Stimulated activated CD8-positive, alpha-beta memory T cell treated with anti-CD3 and anti-CD28 coated beads, Interleukin-12 subunit alpha, Interleukin-12 subunit beta, amount 100 ng/mL, for 1 hour (primary cell): ENCODE measurements around the gene GLIS1.

Experiments
- DNase-seq: peaks from one replicate; pipeline ENCODE4 v3.0.0-alpha.2; 2020; ENCODE audit warnings: low read depth

GLIS1 gene

GRCh38 chr1:53678938-53679825 is 59.8 kb downstream of the GLIS1 start:
- no peak for DNase-seq

- DNase-seq: no peak
Measured at GRCh38 chr1:53678507-53678906, 60.5 kb downstream of the GLIS1 start.

GRCh38 chr1:53678046-53678445 is 60.9 kb downstream of the GLIS1 start:
- DNase-seq: no peak

- no peak for DNase-seq
Measured at GRCh38 chr1:53677486-53677885, 61.5 kb downstream of the GLIS1 start.

- no peak for DNase-seq
Measured at GRCh38 chr1:53672785-53673184, 66.2 kb downstream of the GLIS1 start.

GRCh38 chr1:53672243-53672642 is 66.7 kb downstream of the GLIS1 start:
- DNase-seq: no peak

DNA sequence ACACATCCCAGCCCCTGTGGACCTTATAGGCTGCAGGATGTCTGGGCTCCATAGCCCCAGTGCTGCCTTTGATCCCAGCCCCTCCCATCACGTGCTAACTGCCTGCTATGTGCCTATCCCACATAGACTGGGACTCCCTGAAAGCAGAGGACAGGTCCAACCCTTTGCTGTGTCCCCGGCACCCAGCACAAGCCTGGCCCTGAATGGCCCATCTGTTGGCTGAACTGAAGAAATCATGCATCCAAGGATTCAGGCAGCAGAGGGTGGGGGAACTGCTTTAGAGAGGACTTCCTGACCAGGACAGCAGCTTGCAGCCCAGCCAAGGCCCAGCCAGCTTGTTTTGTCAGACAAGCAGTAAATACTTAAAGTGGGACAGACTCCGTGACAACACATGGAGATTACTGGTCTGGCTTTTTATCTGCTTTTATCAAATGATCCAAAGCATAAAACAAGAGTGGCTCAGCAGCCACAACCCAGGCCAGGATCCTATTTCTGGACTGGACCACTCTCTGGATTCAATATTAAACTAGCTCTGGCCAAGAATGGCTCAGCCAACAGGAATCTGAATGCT is 69.3 kb downstream of the GLIS1 start:
- no peak for DNase-seq

DNA sequence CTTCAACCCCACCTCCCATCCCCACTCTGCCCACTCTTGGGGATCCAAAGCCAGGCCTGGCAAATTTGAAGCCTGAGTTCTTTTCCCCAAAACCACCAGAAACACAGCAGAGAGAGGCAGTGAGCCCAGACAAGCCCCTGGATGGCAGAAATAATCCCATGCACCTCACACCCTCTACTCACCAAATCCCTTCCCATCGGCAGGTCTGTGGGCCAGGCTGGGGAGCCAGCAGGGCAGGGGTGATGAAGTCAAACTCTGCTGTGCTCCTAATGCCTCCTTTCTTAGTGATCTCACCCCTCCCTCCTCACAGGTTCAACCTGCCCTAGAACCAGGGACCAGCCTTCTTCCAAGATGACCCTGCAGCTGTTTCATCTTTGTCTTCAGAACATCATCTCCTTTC is 72.4 kb downstream of the GLIS1 start:
- no peak for DNase-seq

- no peak for DNase-seq
Measured at GRCh38 chr1:53665996-53666395, 73.0 kb downstream of the GLIS1 start.

- DNase-seq: no peak
Measured at GRCh38 chr1:53663529-53664300, 75.2 kb downstream of the GLIS1 start.

DNA sequence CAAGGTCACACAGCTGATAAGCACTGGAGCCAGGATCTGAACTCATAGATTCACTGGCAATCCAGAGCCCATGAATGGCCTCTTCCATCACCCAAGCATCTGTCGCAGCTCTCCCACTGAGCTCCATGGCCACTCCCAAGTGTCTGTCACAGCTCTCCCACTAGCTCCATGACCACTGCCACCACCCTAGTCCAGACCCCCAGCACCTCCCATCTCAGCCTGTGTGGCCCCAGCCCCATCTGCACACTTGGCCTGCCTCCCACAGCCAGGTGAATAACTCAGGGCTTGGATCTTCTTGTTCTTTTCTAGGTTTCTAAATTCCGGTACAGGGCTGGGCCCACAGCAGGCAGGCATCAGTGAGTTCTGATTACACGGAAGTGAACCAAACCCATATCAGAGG is 76.0 kb downstream of the GLIS1 start:
- DNase-seq: no peak

DNA sequence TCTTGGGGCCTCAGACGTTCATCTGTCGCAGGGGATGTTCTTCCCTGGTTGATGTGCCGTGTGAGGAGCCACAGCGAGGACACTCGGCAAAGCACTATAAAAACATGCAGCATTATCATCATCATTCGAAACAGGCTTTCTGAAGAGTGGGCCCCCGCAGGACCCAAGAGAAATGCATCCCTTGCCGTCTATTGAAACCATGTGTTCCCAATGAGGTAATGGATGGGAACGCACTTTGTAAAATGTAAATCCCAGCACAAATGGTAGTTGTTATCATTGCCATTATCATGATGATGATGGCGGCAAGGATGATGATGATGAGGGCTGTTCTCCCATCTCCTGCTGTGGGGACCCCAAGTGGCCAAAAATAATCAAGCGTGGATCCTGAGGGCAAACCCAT is 76.8 kb downstream of the GLIS1 start:
- no peak for DNase-seq

GRCh38 chr1:53661496-53661895 is 77.5 kb downstream of the GLIS1 start:
- no peak for DNase-seq

DNA sequence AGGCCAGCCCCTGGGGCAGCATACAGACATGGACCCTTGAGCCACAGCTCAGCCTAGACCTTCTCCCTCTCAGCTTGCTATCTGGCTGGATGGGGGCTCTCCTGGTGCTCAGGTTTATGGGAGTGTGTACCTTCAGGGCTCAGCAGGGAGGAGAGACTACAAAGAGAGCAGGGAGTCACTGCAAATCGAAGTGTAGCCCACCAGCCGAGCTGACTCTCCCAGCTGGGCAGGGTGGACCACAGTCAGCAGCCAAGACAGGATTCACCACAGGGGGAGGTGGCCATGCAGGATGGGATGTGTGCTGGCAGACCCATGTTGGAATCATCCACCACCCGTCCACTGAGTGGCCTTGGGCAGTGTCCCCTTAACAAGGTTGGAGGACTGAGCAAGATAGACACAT is 78.3 kb downstream of the GLIS1 start:
- DNase-seq: no peak

DNA sequence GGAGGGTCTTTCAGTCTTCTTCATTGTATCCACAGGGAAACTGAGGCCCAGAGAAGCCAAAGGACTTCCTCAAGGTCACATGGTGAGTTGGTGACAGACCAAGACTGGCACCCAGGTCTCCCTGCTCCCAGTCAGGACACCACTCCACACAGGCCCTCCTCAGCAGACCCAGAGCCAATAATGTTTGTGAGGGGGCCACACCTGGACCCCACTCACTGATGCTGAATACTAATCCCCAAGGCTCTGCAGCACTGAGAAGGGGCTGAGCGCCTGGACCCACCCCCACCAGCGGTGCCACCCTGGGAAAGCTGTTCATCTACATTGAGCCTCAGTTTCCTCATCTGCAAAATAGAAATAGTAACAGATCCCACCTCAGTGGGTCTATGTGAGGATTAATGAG is 79.5 kb downstream of the GLIS1 start:
- DNase-seq: no peak

- no peak for DNase-seq
Measured at GRCh38 chr1:53658489-53659230, 80.3 kb downstream of the GLIS1 start.

DNA sequence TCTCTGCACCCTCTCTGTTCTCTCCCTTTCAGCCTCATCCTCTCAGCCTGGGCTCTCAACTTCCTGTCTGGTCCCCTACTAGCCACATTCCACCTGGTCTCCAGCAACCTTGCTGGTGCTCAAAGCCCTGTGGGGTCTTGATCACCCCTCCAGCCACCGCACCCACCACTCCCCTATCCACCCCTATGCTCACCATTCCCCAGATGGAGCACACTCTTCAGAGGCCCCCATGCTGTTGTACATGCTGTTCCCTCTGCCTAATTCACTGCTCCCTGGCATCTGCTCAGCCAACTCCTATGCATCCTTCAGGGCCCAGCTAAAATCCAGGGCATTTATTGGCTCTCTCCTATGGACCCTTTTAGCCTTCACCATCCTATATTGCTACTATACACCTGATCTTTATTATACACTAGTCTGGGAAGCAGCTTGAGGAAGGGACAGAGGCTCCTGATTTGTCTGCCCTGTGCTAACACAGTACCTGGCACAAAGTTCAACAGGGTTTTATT is 81.0 kb downstream of the GLIS1 start:
- no peak for DNase-seq

DNA sequence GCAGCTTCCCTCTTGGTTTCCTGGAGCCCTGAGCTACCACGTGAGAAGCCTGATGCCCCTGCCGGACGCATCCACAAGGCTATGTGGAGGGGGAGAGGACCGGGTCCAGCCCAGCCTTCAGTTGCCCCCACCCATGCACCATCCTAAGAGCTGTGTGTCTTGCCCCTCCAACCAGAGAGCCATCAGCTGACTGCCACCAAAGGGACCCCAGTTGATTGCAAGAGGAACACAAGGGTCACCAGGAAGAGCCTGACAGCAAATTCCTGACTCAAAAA is 81.5 kb downstream of the GLIS1 start:
- DNase-seq: no peak

DNA sequence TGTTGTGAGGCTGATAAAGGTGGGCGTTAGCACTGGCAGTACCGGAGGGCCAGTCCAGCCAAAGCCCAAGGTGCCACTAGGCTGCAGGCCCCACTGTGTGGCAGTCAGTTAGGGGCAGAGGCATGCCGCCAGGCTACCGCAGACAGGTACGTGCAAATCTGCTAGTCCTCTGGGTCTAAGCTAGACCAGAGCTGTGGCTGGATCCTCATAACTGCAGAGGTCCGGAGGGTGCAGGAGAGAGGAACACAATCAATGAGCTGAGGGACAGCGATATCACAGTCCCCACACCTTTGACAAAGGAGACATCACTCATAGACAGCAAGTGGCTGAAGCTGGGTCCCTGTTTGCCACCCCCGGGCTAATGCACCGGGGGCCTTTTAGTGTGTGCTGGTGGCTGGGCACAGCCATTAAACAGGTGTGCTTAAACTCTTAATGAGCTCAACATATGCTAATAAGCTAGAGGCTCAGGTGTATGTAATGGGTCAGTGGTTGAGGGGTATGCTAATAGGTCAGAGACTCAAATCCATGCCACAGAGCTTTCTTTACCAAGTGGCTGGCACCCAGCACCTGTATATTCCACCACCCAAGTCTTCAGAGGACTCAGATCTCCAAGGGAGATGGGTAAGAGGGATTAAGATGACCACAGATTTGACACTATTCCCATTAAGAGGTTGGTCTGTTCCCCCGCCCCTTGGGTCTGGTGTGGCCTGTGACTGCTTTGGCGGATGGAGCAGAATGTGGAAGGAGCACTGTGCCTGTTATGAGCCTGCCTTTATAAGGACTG is 82.0 kb downstream of the GLIS1 start:
- no peak for DNase-seq

DNA sequence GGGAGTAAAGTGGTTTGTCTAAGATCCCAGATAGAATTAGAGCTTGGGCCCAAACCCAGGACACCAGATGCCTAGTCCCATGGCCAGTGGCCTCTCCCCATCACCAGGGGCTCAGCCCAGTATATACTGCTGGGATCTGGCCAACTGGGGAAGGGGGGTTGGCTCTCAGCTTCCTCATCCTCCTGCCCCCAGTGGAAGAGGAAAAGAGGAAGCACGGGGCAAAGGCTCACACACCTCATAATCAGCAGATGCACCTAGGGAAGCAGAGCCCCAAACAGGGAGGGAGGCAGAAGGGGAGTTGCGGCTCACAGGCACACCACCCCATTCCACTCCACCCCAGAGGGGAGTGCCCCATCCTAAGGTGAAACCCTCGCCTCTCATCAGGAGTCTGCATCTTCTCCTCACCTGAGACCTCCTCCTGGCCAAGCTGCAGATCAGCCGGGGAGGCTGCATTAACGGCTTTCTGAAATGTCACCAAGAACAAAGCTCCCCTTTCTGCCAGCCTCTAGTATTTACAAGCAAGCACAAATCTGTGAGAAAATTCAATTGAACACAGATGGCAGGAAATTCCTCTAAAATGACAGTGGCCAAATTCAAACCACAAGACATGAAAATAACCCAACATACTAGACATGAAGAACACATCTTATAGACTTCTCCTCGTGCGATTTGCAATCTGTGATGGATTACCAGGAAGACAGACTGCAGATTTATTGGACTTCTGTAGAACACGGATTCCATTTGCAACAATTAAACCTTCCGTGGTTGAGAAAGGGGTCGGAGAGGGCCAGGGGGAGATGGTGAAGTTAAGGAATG is 82.8 kb downstream of the GLIS1 start:
- DNase-seq: no peak
